GM21360 (cell line): ENCODE measurements around the gene RAB7A.
"Not testable (repeated sequence)": the region's sequence is repeated elsewhere in the genome, so short reads cannot be mapped to it uniquely, and the experiment has no call there.

ENCODE experiments used
- ATAC-seq: cut with Tn5 transposase; IDR thresholded peaks from one replicate; pipeline ENCODE4 v1.9.1; 2021; ENCODE audit warnings: mild to moderate bottlenecking, moderate library complexity; ENCODE audit not compliant: unreplicated experiment

Gene RAB7A

GRCh38 chr3:128749035-128749434 is 23.1 kb downstream of the RAB7A start:
- ATAC-seq, result no peak

- not testable (repeated sequence) for ATAC-seq
Measured at GRCh38 chr3:128749561-128749960, 23.6 kb downstream of the RAB7A start.

GRCh38 chr3:128753715-128754114 is 27.7 kb downstream of the RAB7A start:
- ATAC-seq, result no peak

GRCh38 chr3:128760042-128760441 is 34.1 kb downstream of the RAB7A start:
- ATAC-seq, result no peak

- no peak for ATAC-seq
Measured at GRCh38 chr3:128760881-128761280, 34.9 kb downstream of the RAB7A start.

GRCh38 chr3:128761392-128761791 is 35.4 kb downstream of the RAB7A start:
- no peak for ATAC-seq

GRCh38 chr3:128763967-128764366 is 38.0 kb downstream of the RAB7A start:
- ATAC-seq, result no peak

- ATAC-seq, result no peak
Measured at GRCh38 chr3:128764863-128765262, 38.9 kb downstream of the RAB7A start.

GRCh38 chr3:128767094-128767750 is 41.2 kb downstream of the RAB7A start:
- no peak for ATAC-seq

- ATAC-seq, result no peak
Measured at GRCh38 chr3:128768471-128768870, 42.5 kb downstream of the RAB7A start.

GRCh38 chr3:128770387-128770786 is 44.4 kb downstream of the RAB7A start:
- no peak for ATAC-seq

GRCh38 chr3:128773189-128773588 is 47.2 kb downstream of the RAB7A start:
- ATAC-seq, result not testable (repeated sequence)

- ATAC-seq, result not testable (repeated sequence)
Measured at GRCh38 chr3:128773592-128773991, 47.6 kb downstream of the RAB7A start.

- no peak for ATAC-seq
Measured at GRCh38 chr3:128775241-128775640, 49.3 kb downstream of the RAB7A start.

- ATAC-seq, result no peak
Measured at GRCh38 chr3:128775906-128776542, 50.0 kb downstream of the RAB7A start.

GRCh38 chr3:128780101-128780837 is 54.3 kb downstream of the RAB7A start:
- no peak for ATAC-seq

GRCh38 chr3:128781164-128781563 is 55.2 kb downstream of the RAB7A start:
- ATAC-seq, result no peak

- no peak for ATAC-seq
Measured at GRCh38 chr3:128782282-128783146, 56.5 kb downstream of the RAB7A start.

- no peak for ATAC-seq
Measured at GRCh38 chr3:128783774-128784173, 57.8 kb downstream of the RAB7A start.

- ATAC-seq, result no peak
Measured at GRCh38 chr3:128784232-128784631, 58.2 kb downstream of the RAB7A start.

GRCh38 chr3:128784843-128785242 is 58.9 kb downstream of the RAB7A start:
- ATAC-seq, result no peak
